ENCODE results near the gene NDUFAB1. TPM values are rescaled to one million over a fixed set of nuclear protein-coding genes. Genes with fewer than 3 reads are reported as not detected.

NDUFAB1 gene
- total and polyA plus RNA-seq, 2 of the 13 experiments (the other 11 are each of a cell fraction or from before 2014, with no cell fraction given): 221 to 601 TPM

GRCh38 chr16:23539984-23540816, 55.9 kb downstream of the NDUFAB1 start (continued):
- TF ChIP-seq ZFP62 (CRISPR knock-in tag; IDR thresholded peaks at IDR 0.05): 0 out of 2 replicates have a peak, but pooled peaks have one; percentile 37
- peak; percentile 97 for TF ChIP-seq PHF21A (CRISPR knock-in tag; IDR thresholded peaks at IDR 0.05)
- no peak for TF ChIP-seq SNRNP70 (IDR thresholded peaks at IDR 0.05; ENCODE audit: low read depth, low read length)
- peak; percentile 95 for TF ChIP-seq ZNF430 (CRISPR knock-in tag; IDR thresholded peaks at IDR 0.05)
- TF ChIP-seq ZNF503 (CRISPR knock-in tag; IDR thresholded peaks at IDR 0.05): peak; percentile 92; the same call in 1 of the 2 replicates
- TF ChIP-seq, protein P1, sequence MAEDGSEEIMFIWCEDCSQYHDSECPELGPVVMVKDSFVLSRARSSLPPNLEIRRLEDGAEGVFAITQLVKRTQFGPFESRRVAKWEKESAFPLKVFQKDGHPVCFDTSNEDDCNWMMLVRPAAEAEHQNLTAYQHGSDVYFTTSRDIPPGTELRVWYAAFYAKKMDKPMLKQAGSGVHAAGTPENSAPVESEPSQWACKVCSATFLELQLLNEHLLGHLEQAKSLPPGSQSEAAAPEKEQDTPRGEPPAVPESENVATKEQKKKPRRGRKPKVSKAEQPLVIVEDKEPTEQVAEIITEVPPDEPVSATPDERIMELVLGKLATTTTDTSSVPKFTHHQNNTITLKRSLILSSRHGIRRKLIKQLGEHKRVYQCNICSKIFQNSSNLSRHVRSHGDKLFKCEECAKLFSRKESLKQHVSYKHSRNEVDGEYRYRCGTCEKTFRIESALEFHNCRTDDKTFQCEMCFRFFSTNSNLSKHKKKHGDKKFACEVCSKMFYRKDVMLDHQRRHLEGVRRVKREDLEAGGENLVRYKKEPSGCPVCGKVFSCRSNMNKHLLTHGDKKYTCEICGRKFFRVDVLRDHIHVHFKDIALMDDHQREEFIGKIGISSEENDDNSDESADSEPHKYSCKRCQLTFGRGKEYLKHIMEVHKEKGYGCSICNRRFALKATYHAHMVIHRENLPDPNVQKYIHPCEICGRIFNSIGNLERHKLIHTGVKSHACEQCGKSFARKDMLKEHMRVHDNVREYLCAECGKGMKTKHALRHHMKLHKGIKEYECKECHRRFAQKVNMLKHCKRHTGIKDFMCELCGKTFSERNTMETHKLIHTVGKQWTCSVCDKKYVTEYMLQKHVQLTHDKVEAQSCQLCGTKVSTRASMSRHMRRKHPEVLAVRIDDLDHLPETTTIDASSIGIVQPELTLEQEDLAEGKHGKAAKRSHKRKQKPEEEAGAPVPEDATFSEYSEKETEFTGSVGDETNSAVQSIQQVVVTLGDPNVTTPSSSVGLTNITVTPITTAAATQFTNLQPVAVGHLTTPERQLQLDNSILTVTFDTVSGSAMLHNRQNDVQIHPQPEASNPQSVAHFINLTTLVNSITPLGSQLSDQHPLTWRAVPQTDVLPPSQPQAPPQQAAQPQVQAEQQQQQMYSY (CRISPR knock-in tag; IDR thresholded peaks at IDR 0.05): no peak
- peak; percentile 38; the same call in 1 of the 2 replicates for TF ChIP-seq HOXD1 (CRISPR knock-in tag; IDR thresholded peaks at IDR 0.05)
- TF ChIP-seq, protein P2, sequence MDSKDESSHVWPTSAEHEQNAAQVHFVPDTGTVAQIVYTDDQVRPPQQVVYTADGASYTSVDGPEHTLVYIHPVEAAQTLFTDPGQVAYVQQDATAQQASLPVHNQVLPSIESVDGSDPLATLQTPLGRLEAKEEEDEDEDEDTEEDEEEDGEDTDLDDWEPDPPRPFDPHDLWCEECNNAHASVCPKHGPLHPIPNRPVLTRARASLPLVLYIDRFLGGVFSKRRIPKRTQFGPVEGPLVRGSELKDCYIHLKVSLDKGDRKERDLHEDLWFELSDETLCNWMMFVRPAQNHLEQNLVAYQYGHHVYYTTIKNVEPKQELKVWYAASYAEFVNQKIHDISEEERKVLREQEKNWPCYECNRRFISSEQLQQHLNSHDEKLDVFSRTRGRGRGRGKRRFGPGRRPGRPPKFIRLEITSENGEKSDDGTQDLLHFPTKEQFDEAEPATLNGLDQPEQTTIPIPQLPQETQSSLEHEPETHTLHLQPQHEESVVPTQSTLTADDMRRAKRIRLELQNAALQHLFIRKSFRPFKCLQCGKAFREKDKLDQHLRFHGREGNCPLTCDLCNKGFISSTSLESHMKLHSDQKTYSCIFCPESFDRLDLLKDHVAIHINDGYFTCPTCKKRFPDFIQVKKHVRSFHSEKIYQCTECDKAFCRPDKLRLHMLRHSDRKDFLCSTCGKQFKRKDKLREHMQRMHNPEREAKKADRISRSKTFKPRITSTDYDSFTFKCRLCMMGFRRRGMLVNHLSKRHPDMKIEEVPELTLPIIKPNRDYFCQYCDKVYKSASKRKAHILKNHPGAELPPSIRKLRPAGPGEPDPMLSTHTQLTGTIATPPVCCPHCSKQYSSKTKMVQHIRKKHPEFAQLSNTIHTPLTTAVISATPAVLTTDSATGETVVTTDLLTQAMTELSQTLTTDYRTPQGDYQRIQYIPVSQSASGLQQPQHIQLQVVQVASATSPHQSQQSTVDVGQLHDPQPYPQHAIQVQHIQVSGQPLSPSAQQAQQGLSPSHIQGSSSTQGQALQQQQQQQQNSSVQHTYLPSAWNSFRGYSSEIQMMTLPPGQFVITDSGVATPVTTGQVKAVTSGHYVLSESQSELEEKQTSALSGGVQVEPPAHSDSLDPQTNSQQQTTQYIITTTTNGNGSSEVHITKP (CRISPR knock-in tag; IDR thresholded peaks at IDR 0.05; ENCODE audit: low read depth): peak; percentile 83
- peak; percentile 92; the same call in 1 of the 2 replicates for TF ChIP-seq CCDC6 (CRISPR knock-in tag; IDR thresholded peaks at IDR 0.05)
- 0 out of 2 replicates have a peak, but pooled peaks have one; percentile 23 for TF ChIP-seq ZNF547 (CRISPR knock-in tag; IDR thresholded peaks at IDR 0.05)
- TF ChIP-seq ZNF501 (CRISPR knock-in tag; IDR thresholded peaks at IDR 0.05): peak; percentile 85
- no peak for TF ChIP-seq ZNF737 (CRISPR knock-in tag; IDR thresholded peaks at IDR 0.05; ENCODE audit: borderline replicate concordance)
- TF ChIP-seq, protein P3, sequence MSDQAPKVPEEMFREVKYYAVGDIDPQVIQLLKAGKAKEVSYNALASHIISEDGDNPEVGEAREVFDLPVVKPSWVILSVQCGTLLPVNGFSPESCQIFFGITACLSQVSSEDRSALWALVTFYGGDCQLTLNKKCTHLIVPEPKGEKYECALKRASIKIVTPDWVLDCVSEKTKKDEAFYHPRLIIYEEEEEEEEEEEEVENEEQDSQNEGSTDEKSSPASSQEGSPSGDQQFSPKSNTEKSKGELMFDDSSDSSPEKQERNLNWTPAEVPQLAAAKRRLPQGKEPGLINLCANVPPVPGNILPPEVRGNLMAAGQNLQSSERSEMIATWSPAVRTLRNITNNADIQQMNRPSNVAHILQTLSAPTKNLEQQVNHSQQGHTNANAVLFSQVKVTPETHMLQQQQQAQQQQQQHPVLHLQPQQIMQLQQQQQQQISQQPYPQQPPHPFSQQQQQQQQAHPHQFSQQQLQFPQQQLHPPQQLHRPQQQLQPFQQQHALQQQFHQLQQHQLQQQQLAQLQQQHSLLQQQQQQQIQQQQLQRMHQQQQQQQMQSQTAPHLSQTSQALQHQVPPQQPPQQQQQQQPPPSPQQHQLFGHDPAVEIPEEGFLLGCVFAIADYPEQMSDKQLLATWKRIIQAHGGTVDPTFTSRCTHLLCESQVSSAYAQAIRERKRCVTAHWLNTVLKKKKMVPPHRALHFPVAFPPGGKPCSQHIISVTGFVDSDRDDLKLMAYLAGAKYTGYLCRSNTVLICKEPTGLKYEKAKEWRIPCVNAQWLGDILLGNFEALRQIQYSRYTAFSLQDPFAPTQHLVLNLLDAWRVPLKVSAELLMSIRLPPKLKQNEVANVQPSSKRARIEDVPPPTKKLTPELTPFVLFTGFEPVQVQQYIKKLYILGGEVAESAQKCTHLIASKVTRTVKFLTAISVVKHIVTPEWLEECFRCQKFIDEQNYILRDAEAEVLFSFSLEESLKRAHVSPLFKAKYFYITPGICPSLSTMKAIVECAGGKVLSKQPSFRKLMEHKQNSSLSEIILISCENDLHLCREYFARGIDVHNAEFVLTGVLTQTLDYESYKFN (CRISPR knock-in tag; conservative IDR thresholded peaks at IDR 0.05): peak; percentile 99
- TF ChIP-seq RFX3 (CRISPR knock-in tag; IDR thresholded peaks at IDR 0.05): 0 out of 2 replicates have a peak, but pooled peaks have one; percentile 37
- peak; percentile 89 for TF ChIP-seq GFI1 (CRISPR knock-in tag; IDR thresholded peaks at IDR 0.05; ENCODE audit: borderline replicate concordance)

All from HepG2 (cell line).